GM18502 (cell line): Measurements from ENCODE around the gene USF3.

ENCODE experiments used
- ATAC-seq: cut with Tn5 transposase; IDR thresholded peaks from one replicate; pipeline ENCODE4 v1.9.1; 2021; ENCODE audit warnings: mild to moderate bottlenecking; ENCODE audit not compliant: unreplicated experiment, poor library complexity

Gene USF3

DNA sequence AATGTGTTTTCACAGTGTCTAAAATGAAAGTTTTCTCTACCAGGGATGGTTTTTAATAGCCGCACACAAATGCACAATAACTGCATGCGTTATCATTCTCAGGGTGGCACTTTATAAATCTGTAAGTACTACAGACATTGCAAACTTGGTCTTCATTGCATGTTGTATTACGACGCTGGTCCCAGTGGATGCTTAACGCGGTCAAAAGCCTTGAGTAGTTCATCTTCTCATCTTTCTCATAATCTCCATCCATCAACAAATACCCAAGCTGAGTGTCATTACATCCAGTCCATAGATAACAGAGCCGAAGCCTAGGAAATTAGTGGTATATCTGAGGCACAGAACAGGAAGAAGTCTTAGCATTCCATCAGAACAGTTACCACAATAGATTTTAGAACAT, 72.6 kb downstream of the USF3 start:
- ATAC-seq, result no peak

DNA sequence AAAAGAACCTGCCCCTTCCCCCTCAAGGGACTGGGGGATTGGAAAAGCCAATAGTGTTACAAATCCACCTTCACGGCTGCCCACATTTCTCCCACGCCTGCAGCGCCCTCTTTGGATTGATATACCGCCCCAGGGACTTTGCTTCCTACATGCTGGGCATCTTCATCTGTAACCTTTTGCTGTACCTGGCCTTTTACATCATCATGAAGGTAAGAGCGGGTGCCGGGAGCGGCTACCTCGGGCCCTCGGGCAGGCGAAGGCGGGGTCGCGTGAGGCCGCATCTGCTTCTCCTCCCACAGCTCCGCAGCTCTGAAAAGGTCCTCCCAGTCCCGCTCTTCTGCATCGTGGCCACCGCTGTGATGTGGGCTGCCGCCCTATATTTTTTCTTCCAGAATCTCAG, 73.1 kb downstream of the USF3 start:
- ATAC-seq, result no peak

DNA sequence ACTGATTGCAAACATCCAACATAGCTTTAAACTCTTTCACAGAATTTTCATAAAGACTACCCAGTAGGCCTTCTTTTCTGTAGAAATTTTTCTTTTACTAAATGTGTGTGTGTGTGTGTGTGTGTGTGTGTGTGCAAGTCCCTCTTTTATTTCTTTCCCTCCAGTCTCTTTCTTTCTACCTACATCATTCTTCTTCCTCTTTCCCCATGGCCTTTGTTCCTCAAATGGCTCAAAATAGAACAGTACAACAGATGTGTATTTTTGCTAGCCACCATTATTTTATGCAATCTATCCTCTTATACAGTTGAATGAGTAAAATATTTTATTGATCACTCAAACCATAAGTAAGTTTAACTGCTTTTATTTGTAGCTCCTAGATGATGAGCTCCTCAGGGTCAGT, 76.4 kb downstream of the USF3 start:
- no peak for ATAC-seq

DNA sequence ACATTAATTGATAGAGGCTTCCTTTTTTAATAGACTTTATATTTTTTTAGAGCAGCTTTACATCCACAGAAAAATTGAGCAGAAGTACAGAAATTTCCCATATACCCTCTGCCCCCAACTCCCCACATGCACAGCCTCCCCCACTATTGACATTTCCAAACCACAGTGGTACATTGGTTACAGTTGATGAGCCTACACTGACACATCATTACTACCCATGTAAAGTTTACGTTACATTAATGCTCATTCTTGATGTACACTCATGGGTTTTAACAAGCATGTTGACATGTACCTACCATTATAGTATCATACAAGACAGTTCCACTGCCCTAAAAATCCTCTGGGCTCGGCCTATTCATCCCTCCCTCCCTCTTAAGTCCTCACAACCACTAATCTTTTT, 78.7 kb downstream of the USF3 start:
- no peak for ATAC-seq

DNA sequence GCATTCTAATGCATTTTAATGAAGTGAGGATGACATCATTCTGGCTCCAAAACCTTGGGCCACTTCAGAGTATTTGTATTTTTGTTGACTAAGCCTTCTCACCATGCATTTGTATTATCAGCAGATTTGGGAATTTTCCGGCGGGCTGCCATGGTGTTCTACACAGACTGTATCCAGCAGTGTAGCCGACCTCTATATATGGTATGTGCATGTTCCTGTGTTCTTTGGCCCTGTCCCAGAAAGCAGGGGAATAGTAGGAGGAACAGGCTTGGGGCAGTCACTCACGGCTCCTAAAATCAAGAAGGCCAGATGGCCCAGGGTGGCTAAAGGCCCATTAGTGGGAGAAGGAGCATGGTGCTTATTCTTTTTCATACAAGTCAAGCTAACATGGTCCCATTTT, 80.5 kb downstream of the USF3 start:
- no peak for ATAC-seq

DNA sequence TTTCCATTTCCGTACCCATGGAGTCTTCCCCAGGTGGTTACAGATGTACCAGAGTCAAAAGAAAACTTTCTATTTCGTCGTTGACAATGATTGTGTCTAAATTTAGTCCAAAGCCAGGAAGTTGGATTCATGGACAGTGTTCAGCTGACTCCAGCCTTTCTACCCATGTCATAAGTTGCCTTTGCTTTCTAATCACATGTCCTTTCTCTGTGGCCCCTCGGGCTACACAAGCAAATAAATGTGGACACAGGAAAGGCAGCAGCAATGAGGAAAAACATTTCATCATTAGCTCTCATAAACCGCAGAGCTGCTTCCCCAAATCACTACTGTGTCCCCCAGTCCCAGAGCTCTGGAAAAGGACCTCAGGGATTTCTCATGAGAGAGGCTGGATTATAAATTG, 82.0 kb downstream of the USF3 start:
- ATAC-seq, result no peak

DNA sequence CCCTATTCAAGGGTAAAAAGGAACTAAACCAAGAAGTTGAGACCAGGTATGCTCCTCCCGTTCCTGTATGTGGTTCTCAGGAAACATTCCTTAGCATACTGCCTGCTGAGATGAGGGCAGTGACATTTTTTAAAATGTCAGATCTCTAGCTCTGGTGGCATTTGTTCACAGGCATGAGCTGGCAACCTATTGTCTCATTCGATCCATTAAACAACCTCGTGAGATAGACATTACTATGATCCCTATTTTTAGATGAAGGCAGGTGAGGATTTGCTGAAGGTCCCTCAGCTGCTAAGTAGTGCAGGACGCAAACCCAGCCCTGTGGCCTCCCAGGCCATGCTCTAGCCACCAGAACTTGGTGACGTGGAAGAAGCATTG, 89.2 kb downstream of the USF3 start:
- ATAC-seq, result peak; percentile 23

DNA sequence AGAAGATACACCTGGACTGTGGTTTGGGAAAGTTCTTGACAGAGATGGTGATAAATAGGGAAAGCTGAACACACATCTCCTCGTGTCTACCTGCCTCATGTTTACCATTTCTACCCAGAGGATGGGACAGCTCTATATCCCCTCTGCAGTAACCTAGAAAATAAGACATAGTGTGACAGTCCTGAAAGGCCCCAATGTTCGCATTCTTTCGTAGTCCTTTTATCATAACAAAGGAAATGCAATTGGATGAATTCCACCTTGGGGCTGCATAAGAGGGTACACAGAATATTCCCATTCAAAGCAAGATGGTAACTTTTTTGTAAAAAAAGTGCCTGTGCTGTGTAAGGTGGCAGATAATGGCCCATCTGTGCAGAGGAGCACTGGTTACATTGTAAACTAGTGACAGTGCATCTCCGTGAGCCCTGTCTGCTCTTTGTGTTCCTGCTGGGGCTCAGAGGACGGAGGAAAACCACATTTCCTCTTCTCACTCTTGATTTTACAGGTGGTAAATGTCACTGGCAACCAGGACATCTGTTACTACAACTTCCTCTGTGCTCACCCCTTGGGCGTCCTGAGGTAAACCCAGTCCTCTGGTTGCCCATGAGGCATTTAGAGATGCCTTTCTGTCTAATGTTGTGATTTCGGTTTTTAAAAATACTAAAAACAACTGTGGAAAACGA, 89.8 kb downstream of the USF3 start:
- ATAC-seq, result peak; percentile 100

DNA sequence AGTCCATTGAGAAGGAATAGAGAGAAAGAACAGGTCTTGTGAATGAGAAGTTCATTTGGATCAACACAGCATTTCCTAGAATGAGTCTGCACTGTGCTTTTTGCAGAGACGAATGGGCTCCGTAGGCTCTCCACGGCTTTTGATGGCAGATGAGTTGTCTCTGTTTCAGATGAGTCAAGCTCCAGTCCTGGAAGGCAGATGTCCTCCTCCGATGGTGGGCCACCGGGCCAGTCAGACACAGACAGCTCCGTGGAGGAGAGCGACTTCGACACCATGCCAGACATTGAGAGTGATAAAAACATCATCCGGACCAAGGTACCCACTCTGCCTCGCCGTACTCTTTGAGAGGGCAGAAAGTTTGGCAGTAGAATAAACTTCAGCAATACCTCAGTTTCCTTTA, 93.6 kb downstream of the USF3 start:
- ATAC-seq, result no peak

DNA sequence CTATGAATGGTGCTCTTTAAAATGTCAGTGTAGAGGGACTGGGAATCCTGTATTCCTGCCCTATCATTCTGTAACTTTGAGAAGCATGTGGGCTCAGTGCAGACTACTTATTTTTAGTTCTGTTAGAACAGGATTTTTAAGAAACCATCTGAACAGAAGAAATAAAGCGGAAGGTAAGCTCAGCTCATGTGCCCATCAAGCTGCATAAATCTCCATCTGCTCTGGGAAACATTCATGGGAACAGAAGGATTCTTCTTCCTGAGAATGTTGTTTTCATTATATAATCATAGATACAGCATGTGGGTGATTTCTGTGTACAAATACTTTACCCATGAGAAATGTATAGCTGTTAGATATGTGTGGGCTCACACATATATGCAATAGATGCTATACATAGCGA, 94.2 kb downstream of the USF3 start:
- ATAC-seq, result no peak

DNA sequence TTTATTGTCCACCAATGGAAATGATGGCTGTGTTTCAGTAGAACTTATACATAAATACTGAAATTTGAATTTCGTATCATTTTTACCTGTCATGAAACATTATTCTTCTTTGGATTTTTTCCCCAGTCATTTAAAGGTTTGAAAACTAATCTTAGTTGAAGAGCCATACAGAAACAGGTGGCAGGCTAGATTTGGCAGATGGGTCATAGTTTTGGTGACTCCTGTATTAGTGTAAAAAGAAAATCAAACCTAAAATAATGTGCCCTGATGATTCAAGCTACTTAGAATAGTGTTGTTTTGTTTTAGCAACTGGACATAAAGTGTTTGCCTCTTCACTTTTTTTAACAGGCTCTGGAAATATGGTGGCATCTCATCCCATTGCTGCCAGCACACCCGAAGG, 95.2 kb downstream of the USF3 start:
- no peak for ATAC-seq

DNA sequence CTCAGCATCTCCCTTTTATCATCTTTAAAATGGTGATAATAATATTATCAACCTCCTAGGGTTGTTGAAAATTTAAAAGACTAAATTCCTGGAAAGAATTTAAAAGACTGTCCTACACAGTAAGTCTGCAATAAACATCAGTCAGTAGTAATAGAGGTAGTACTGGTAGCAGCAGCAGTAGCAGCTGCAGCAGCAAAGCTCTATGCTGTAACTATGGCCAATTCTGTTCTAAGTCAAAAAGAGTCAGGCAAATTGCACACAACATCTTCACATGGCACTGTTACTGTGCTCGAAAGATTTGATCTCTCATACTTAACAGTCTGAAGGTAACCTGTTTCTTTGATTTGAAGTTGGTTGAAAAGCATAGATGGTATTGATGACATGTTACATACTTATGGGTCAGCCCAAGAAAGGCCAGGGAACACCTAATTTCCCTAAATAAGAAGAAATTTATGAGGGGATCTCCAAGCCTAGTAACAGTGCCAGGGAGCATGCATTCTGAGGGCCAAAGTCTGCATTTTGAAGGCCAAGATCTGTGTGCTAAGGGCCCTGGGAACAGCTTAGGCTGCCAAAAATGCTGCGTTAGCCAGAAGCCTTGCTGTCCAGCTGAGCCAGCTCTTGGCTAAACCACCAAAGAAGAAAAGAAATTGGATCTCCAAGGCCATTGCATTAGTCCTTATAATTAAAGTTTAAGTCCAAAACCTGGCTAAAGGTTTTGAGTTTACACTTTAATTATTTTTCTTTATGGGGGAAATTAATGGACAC, 95.8 kb downstream of the USF3 start:
- no peak for ATAC-seq
